GM21825 (cell line): ENCODE results near the gene KPNA4.
"Not testable (repeated sequence)": the region's sequence is repeated elsewhere in the genome, so short reads cannot be mapped to it uniquely, and the experiment has no call there.

Experiments
- ATAC-seq: cut with Tn5 transposase; IDR thresholded peaks from one replicate; pipeline ENCODE4 v1.9.1; 2021; ENCODE audit warnings: mild to moderate bottlenecking, moderate library complexity; ENCODE audit not compliant: unreplicated experiment

KPNA4 gene

GRCh38 chr3:160455846-160456245, 109.5 kb downstream of the KPNA4 start:
- ATAC-seq = no peak

- no peak for ATAC-seq
Observed at GRCh38 chr3:160454995-160455394, 110.4 kb downstream of the KPNA4 start.

- not testable (repeated sequence) for ATAC-seq
Observed at GRCh38 chr3:160452251-160452650, 113.1 kb downstream of the KPNA4 start.

GRCh38 chr3:160451602-160452001, 113.8 kb downstream of the KPNA4 start:
- ATAC-seq = no peak

- ATAC-seq = no peak
Observed at GRCh38 chr3:160450846-160451245, 114.5 kb downstream of the KPNA4 start.

GRCh38 chr3:160449636-160450598, 115.5 kb downstream of the KPNA4 start, which contains the start of gene TRIM59:
TSS of gene TRIM59 (minus strand) at chr3:160449786. CDS start at chr3:160439183, 10,603 bp downstream.
- ATAC-seq = peak; percentile 96

- peak; percentile 30 for ATAC-seq
Observed at GRCh38 chr3:160448845-160449635, 116.3 kb downstream of the KPNA4 start.

- ATAC-seq = no peak
Observed at GRCh38 chr3:160447544-160447943, 117.8 kb downstream of the KPNA4 start.

- no peak for ATAC-seq
Observed at GRCh38 chr3:160446522-160447056, 118.8 kb downstream of the KPNA4 start.

GRCh38 chr3:160445854-160446253, 119.5 kb downstream of the KPNA4 start:
- ATAC-seq = no peak
